OCI-M2 (cell line): ENCODE results near the gene METTL21C.

ENCODE experiments used
- DNase-seq: peaks from one replicate; lab custom pipeline; 2025; ENCODE audit not compliant: unreplicated experiment; lab: John Stamatoyannopoulos, UW

The METTL21C gene

GRCh38 chr13:102667911-102668310, 26.9 kb downstream of the METTL21C start:
- no peak for DNase-seq

- no peak for DNase-seq
These were observed 27.8 kb downstream of the METTL21C start for GRCh38 chr13:102667023-102667422.

GRCh38 chr13:102659168-102659713, 35.6 kb downstream of the METTL21C start:
- no peak for DNase-seq

- no peak for DNase-seq
These were observed 36.2 kb downstream of the METTL21C start for GRCh38 chr13:102658660-102659059.

- DNase-seq, result no peak
These were observed 37.2 kb downstream of the METTL21C start for GRCh38 chr13:102657630-102658029.

GRCh38 chr13:102654756-102655155, 40.1 kb downstream of the METTL21C start:
- no peak for DNase-seq

GRCh38 chr13:102651892-102652291, 43.0 kb downstream of the METTL21C start:
- DNase-seq, result no peak

- DNase-seq, result no peak
These were observed 43.5 kb downstream of the METTL21C start for GRCh38 chr13:102651392-102651791.

- DNase-seq, result no peak
These were observed 44.4 kb downstream of the METTL21C start for GRCh38 chr13:102650444-102650843.

- DNase-seq, result no peak
These were observed 46.8 kb downstream of the METTL21C start for GRCh38 chr13:102648046-102648445.

GRCh38 chr13:102645701-102646100, 49.1 kb downstream of the METTL21C start:
- DNase-seq, result no peak

- no peak for DNase-seq
These were observed 51.2 kb downstream of the METTL21C start for GRCh38 chr13:102643656-102644055.

- no peak for DNase-seq
These were observed 52.4 kb downstream of the METTL21C start for GRCh38 chr13:102642475-102642874.

- DNase-seq, result no peak
These were observed 52.8 kb downstream of the METTL21C start for GRCh38 chr13:102642029-102642428.

GRCh38 chr13:102638741-102639140, 56.1 kb downstream of the METTL21C start:
- DNase-seq, result no peak
